GM12873 (cell line): ENCODE measurements around the gene SOAT1.

Experiments used
- TF ChIP-seq, protein P1 (sequence below): IDR thresholded peaks from 2 replicates; pipeline ENCODE4 v1.5.1; 2012; ENCODE audit warnings: low read depth, mild to moderate bottlenecking, moderate library complexity, low read length, control low read depth; ENCODE audit not compliant: insufficient read depth; ENCODE audit errors: missing control alignments

Gene SOAT1

DNA sequence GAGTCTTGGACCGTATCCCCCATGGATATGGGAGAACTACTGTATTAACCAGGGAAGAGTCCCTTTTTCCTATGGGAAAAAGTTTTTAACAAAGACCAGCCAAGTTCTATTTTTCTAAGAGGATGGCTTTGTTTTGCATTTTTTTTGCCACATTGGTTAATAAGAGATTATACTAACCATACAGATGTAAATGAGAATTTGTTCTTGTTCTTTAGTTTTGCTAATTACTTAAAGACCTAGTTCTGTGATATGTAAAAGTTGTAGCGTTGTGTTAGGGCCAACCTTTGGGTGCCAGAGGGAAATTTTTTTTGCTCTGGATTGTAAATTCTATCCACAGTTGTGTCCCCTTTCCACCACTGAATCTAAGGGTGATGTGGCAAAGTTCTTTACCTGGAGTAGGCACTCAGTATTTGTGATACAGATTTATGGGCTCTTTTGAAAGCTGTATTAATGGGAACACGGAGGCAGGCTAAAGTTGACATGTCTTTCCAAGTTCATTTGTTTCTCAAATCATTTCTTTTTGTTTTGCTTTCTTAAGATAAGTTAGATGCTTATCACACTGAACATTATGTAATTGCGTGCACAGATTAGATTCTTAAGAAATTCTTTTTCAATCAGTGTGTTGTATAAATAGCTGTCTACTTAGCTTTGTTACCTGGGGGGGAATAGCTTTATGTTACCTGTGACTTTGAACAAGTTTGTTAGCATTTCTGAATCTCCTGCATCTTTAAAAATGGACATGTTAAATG lies 2.9 kb downstream of the SOAT1 start:
- TF ChIP-seq, protein P1, sequence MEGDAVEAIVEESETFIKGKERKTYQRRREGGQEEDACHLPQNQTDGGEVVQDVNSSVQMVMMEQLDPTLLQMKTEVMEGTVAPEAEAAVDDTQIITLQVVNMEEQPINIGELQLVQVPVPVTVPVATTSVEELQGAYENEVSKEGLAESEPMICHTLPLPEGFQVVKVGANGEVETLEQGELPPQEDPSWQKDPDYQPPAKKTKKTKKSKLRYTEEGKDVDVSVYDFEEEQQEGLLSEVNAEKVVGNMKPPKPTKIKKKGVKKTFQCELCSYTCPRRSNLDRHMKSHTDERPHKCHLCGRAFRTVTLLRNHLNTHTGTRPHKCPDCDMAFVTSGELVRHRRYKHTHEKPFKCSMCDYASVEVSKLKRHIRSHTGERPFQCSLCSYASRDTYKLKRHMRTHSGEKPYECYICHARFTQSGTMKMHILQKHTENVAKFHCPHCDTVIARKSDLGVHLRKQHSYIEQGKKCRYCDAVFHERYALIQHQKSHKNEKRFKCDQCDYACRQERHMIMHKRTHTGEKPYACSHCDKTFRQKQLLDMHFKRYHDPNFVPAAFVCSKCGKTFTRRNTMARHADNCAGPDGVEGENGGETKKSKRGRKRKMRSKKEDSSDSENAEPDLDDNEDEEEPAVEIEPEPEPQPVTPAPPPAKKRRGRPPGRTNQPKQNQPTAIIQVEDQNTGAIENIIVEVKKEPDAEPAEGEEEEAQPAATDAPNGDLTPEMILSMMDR = no peak

DNA sequence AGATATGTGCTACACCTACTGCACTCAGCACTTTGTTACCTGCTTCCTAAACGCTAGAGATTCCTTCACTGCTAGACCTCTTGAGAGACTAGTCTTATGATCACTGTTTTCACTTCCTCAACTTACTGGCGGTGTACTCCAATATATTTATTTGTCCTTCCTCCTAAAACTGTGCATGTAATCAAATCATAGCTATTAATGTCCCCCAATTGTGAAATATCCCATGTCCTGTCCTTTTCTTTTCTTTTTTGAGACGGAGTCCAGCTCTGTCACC lies 3.4 kb downstream of the SOAT1 start:
- TF ChIP-seq, protein P1 = no peak

DNA sequence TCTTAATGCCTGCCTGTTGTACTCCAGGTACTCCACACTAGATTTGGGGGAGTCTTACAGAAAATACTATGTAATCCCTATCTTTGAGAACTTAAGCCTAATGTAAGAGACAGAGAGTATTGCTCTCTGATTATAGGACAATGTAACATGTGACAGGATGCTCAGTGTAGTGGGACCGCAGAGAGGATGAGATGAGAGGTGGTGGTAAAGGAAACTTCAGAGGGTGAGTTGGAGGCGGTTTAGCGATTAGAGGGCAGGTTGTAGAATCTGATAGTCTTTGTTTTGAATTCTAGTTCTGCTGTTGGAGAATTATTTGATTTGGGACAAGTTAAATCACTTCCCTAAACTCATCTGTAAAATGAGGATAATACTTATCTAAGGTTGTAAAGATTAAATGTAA lies 5.4 kb downstream of the SOAT1 start:
- TF ChIP-seq, protein P1 = no peak

DNA sequence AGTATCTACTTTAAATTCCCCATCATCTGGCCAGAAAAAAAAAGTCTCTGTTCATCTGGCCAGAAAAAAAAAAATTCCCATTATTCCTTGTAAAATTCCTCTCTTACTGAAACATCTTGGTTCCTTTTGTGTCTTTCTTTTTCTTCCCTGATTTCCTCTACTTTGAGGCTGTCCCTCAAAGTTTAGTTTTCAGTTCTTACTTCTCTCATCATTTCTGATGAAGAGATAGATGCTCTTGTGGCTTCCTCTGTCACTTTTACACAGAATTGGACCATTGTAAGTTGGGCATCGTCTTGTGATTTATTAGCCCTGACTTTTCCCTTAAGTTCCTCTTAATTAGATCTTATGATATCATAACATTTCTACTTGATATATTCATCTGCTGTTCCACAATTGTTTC lies 6.5 kb downstream of the SOAT1 start:
- TF ChIP-seq, protein P1 = no peak

DNA sequence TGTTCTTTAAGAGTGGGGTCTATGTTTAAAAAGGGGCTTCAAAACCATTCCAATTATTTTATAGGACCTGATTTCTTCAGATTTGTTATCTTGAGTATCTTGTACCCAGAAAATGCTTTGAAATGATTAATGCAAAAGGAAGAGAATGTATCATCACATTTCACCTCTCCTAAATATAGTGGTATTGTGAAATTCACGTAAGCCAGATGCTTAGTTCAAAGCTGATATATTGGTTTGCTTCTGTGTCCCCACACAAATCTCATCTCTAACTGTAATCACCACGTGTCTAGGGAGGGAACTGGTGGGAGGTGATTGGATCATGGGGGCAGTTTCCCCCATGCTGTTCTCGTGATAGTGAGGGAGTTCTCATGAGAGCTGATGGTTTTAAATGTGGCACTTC lies 8.5 kb downstream of the SOAT1 start:
- TF ChIP-seq, protein P1 = no peak

DNA sequence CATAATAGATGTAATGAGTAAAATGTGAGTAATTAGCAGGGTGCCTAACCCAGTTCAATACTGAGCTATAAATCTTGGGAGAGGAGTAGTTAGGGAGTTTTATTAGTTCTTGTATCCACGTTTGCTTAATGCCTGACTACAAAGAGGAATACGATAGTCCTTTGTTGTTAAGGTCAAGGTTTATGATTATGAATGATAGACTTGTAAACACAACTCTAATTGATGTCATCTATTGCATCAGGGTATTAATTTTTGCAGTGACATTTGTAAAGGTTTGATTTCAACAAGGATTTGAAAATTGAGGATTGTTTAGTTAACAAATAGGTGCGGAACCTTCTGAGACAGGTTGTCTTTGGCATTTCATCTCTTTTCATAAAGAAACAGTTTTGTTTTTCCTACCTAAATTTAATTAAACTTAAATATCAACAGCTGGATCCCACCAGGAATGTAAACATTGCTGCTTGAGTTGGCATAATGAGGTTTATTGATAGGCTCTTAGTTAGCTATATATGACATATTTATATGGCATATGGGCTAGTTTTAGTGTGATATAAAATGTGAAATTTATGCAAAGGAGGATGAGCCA lies 9.7 kb downstream of the SOAT1 start:
- TF ChIP-seq, protein P1 = no peak

DNA sequence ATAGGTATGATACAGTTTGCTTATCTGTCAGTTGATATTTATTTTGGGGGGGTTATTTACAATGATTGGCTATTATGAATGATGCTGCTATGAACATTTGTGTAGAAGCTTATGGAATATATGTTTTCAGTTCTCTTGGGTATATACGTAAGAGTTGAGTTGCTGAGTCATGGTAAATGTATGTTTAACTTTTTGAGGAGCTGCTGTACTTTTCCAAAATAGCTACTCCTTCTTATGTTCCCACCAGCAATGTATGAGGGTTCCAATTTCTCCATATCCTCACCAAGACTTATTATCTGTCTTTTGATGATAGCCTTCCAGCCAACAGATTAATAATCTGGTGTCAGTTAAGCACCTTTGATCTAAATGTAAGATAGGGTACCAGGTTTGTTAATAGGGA lies 11.9 kb downstream of the SOAT1 start:
- TF ChIP-seq, protein P1 = no peak
